GM23338 (cell line): ENCODE results near the gene KCNQ5.

ENCODE experiments used
- CREB1 ChIP-seq: fragments of 250-450 bp; sonication (Bioruptor Pico); IDR thresholded peaks from 2 replicates; pipeline ENCODE4 v1.5.0; 2020; ENCODE audit warnings: low read depth, mild to moderate bottlenecking, moderate library complexity
- EZH2 ChIP-seq: fragments of 200-600 bp; sonication (generic); IDR thresholded peaks from one replicate; pipeline ENCODE4 v1.8.0; 2017; ENCODE audit warnings: antibody characterized with exemption, mild to moderate bottlenecking, low read depth; ENCODE audit not compliant: unreplicated experiment
- JUNB ChIP-seq: IDR thresholded peaks from one replicate; pipeline ENCODE4 v1.6.1; 2016; ENCODE audit warnings: antibody characterized with exemption; ENCODE audit not compliant: unreplicated experiment
- POLR2AphosphoS5 ChIP-seq: IDR thresholded peaks from 2 replicates; pipeline ENCODE4 v1.6.1; 2016; ENCODE audit warnings: antibody characterized with exemption, low read depth
- REST ChIP-seq: IDR thresholded peaks from one replicate; pipeline ENCODE4 v1.6.1; 2018; ENCODE audit warnings: antibody characterized with exemption; ENCODE audit not compliant: unreplicated experiment
- TF ChIP-seq, protein P1 (sequence below), 2 experiments: fragments of 200-600 bp in 1 of 2; sonication (generic) in 1 of 2; conservative IDR thresholded peaks; 2 replicates each; pipeline versions ENCODE4 v1.5.1 to v1.6.1; 2016 to 2017; ENCODE audit warnings: antibody characterized with exemption in 2 of 2, low read depth in 2 of 2, mild to moderate bottlenecking in 2 of 2, moderate library complexity in 1 of 2

GRCh38 chr6:72646604-72647485 lies 25.0 kb downstream of the KCNQ5 start:
- TF ChIP-seq CREB1 (CRISPR knock-in tag), result no peak
- TF ChIP-seq, protein P1, sequence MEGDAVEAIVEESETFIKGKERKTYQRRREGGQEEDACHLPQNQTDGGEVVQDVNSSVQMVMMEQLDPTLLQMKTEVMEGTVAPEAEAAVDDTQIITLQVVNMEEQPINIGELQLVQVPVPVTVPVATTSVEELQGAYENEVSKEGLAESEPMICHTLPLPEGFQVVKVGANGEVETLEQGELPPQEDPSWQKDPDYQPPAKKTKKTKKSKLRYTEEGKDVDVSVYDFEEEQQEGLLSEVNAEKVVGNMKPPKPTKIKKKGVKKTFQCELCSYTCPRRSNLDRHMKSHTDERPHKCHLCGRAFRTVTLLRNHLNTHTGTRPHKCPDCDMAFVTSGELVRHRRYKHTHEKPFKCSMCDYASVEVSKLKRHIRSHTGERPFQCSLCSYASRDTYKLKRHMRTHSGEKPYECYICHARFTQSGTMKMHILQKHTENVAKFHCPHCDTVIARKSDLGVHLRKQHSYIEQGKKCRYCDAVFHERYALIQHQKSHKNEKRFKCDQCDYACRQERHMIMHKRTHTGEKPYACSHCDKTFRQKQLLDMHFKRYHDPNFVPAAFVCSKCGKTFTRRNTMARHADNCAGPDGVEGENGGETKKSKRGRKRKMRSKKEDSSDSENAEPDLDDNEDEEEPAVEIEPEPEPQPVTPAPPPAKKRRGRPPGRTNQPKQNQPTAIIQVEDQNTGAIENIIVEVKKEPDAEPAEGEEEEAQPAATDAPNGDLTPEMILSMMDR (conservative IDR thresholded peaks at IDR 0.05; ENCODE audit: low read depth in 2 of 2), result no peak
- no peak for TF ChIP-seq EZH2
- TF ChIP-seq POLR2AphosphoS5, result no peak
- no peak for TF ChIP-seq REST
- no peak for TF ChIP-seq JUNB
